Left ventricle myocardium inferior (tissue), 1 donor: ENCODE measurements around the gene COX8C. TPM values are rescaled to one million over a fixed set of nuclear protein-coding genes. Genes with fewer than 3 reads are reported as not detected.
"Not testable (repeated sequence)": the region's sequence is repeated elsewhere in the genome, so short reads cannot be mapped to it uniquely, and the experiment has no call there.

Source experiments
- DNase-seq: peaks from one replicate; pipeline ENCODE4 v3.0.0-alpha.2; 2020
- H3K27ac ChIP-seq: fragments of 200-600 bp; replicated peaks from 2 replicates; pipeline ENCODE4 v1.8.0; 2021
- H3K27me3 ChIP-seq: fragments of 200-600 bp; 2 replicates; pipeline ENCODE4 v1.8.0; 2021; ENCODE audit warnings: low read depth
- H3K36me3 ChIP-seq: fragments of 200-600 bp; 2 replicates; pipeline ENCODE4 v1.8.0; 2021
- H3K4me1 ChIP-seq: fragments of 200-600 bp; 2 replicates; pipeline ENCODE4 v1.8.0; 2021
- H3K4me3 ChIP-seq: fragments of 200-600 bp; 2 replicates; pipeline ENCODE4 v1.8.0; 2021; ENCODE audit warnings: mild to moderate bottlenecking, moderate library complexity
- H3K9me3 ChIP-seq: fragments of 200-600 bp; replicated peaks from 2 replicates; pipeline ENCODE4 v1.8.0; 2021
- CTCF ChIP-seq: fragments of 200-600 bp; IDR thresholded peaks from 2 replicates; pipeline ENCODE4 v1.8.0; 2021; ENCODE audit warnings: antibody characterized with exemption, mild to moderate bottlenecking, borderline replicate concordance
- intact Hi-C: fragments of 100-400 bp; cut with micrococcal nuclease; formaldehyde crosslinking; loops from one replicate; pipeline ENCODE4 v1.11.0; 2022
- total RNA-seq: library from RNA; stranded (reverse); fragmentation: NEBNext Ultra II Directional; extraction: Animal tissue kit (Norgen Biotek cat#: 25700); gene quantifications from one replicate; pipeline ENCODE4 v1.2.1, GENCODE V29; 2021
- donor health status: DM: no; HTN: yes; CAD: no; lungs with severe emphysema.

COX8C gene
- total RNA-seq, 1 donor from 2014 or later = 1.3 TPM

DNA sequence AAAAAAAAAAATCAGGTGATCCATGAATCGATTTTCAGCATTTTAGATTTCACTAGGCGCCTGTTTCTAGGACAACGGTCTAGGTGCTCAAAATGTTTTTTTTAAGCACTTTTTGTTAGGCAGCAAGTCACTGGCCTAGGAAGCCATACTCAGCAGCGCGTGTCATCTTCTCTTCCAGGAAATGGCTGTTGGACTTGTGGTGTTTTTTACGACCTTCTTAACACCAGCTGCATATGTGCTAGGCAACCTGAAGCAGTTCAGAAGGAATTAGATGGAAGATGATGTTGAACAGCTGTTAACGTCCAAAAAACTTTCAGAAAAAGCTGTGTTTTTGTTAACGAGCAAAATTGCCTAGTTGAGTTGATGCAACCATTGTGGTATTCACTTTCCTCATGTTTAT, 868 bp downstream of the COX8C start:
- H3K4me3 ChIP-seq = no peak overlapping the region
- no peaks in the 10 kb centered on the region for H3K27me3 ChIP-seq
- H3K36me3 ChIP-seq = no peaks in the 10 kb centered on the region
- intact Hi-C loops = no loop called here
- no peak for DNase-seq
- no peaks in the 10 kb centered on the region for H3K4me1 ChIP-seq
- TF ChIP-seq CTCF = no peak
- H3K27ac ChIP-seq = no peak overlapping the region
- no peaks in the 10 kb centered on the region for H3K9me3 ChIP-seq

GRCh38 chr14:93348292-93348691, 1.3 kb downstream of the COX8C start:
- intact Hi-C loops = no loop called here
- Histone ChIP-seq H3K4me3 (no peak overlapping the region), H3K9me3 (no peaks in the 10 kb centered on the region), H3K4me1 (no peaks in the 10 kb centered on the region), H3K27ac (no peak overlapping the region), H3K36me3 (no peaks in the 10 kb centered on the region), H3K27me3 (no peaks in the 10 kb centered on the region)
- no peak for DNase-seq
- no peak for TF ChIP-seq CTCF

DNA sequence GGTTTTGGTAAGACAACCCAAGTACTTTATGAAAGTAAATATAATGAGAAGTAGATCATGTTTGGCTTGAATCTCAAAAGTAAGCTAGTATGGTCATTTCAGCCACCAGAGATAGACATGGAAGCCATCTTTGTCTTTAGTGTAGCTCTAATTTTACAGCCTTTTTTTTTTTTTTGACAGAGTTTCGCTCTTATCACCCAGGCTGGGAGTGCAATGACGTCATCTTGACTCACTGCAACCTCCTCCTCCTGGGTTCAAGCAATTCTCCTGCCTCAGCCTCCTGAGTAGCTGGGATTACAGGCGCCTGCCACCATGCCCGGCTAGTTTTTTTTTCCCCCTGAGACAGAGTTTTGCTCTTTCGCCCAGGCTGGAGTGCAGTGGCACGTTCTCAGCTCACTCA, 7.9 kb downstream of the COX8C start:
- DNase-seq, H3K27me3 ChIP-seq, H3K4me1 ChIP-seq, H3K27ac ChIP-seq, H3K4me3 ChIP-seq, H3K36me3 ChIP-seq, intact Hi-C loops, H3K9me3 ChIP-seq: not testable (repeated sequence)

DNA sequence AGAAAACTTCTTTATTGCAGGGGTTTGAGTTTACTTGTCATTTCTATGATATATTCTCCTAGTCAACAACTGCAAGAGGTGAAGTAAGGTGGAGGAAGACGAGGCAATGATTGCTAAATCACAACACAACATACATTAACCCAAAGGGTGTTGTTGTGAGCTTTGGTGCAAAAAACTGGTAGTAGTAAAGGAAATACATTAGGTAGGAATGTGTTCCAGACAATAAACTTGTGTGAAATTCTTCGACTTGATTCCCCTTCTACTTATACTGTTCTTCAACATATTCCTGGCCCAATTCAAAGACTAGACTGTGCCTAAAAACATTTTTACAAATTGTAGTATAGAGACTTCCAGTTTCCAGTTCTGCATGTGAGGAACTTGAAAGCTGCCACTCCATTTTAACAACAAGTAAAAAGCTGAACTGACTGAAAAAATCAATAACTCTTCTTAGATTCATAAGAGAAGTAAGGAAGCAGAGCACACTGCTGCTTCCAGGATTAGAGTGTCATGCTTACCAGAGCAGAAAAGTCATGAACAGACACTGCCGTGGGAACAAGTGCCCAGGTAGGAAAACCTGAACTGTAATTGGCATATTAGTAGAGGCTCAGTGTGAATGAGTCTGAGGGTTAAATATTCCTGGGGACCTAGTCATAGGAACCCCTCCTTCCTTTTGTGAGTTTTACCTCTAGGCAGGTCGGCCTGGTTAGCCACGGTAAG, 22.2 kb downstream of the COX8C start:
- Histone ChIP-seq H3K36me3 (no peaks in the 10 kb centered on the region), H3K27ac (no peak overlapping the region), H3K4me1 (no peaks in the 10 kb centered on the region), H3K27me3 (no peaks in the 10 kb centered on the region), H3K4me3 (no peak overlapping the region), H3K9me3 (peaks cover 16% of the 10 kb centered on the region)
- DNase-seq = no peak
- intact Hi-C loops = no loop called here
- TF ChIP-seq CTCF = no peak

- intact Hi-C loops = no loop called here
- H3K27ac ChIP-seq = no peak overlapping the region
- no peak for DNase-seq
- H3K4me3 ChIP-seq = no peak overlapping the region
- H3K27me3 ChIP-seq = no peaks in the 10 kb centered on the region
- TF ChIP-seq CTCF = no peak
- no peaks in the 10 kb centered on the region for H3K36me3 ChIP-seq
- no peaks in the 10 kb centered on the region for H3K4me1 ChIP-seq
- peaks cover 18% of the 10 kb centered on the region for H3K9me3 ChIP-seq
Observed at GRCh38 chr14:93369713-93370266, 22.8 kb downstream of the COX8C start.

GRCh38 chr14:93375673-93376156, 28.7 kb downstream of the COX8C start:
- Histone ChIP-seq H3K9me3 (peaks cover 18% of the 10 kb centered on the region), H3K36me3 (no peaks in the 10 kb centered on the region), H3K4me3 (no peak overlapping the region), H3K27ac (no peak overlapping the region), H3K27me3 (no peaks in the 10 kb centered on the region), H3K4me1 (no peaks in the 10 kb centered on the region)
- intact Hi-C loops = no loop called here
- TF ChIP-seq CTCF = no peak
- no peak for DNase-seq
